Astrocyte (in vitro differentiated cells and primary cell): ENCODE data around the gene KCNAB3.

Experiments used
- EZH2 ChIP-seq: IDR thresholded peaks from 2 replicates; pipeline ENCODE4 v1.6.1; 2012; ENCODE audit warnings: mild to moderate bottlenecking, low read length, inconsistent platforms; ENCODE audit not compliant: insufficient read depth
- TF ChIP-seq, protein P1 (sequence below): IDR thresholded peaks from 2 replicates; pipeline ENCODE4 v1.5.1; 2011; ENCODE audit warnings: low read depth, mild to moderate bottlenecking, inconsistent platforms, low read length, moderate library complexity; ENCODE audit not compliant: insufficient read depth

DNA sequence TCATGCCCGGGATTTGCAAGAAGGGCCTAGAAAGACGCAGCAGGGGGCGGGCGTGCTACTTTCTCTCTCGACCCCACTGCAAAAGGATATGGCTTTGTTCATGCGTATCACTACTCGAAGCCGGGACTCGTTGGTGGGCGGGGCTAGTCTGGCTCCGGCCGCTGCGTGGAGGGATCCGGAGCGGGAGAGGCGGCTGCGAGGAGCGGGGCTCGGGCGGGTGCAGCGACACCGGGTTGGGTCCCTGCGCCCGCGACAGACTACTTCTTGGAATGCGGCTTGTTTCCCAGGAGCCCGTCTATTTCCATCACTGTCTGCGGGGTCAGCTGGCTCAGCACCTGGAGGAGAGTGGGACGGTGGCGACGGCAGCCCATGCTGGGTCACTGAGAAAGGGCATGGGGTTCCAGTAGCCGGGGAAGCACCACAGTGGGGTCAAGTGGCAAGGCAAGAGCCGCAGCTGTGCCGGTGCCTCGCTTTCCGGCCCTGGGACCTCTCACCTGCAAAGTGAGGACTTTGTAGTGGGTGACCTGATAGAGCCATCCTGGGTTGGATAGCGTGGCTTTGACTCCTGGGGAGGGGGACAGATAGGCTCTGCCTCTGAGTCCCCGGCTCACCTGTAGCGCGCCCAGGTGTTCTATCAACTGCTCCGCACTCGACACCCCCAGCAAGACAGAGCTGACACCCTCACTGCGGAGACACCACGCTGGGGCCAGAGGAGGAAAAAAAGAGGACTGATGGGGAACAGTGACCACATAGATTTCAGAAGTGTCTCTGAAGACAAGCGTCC, 6.6 kb downstream of the KCNAB3 start:
- TF ChIP-seq, protein P1, sequence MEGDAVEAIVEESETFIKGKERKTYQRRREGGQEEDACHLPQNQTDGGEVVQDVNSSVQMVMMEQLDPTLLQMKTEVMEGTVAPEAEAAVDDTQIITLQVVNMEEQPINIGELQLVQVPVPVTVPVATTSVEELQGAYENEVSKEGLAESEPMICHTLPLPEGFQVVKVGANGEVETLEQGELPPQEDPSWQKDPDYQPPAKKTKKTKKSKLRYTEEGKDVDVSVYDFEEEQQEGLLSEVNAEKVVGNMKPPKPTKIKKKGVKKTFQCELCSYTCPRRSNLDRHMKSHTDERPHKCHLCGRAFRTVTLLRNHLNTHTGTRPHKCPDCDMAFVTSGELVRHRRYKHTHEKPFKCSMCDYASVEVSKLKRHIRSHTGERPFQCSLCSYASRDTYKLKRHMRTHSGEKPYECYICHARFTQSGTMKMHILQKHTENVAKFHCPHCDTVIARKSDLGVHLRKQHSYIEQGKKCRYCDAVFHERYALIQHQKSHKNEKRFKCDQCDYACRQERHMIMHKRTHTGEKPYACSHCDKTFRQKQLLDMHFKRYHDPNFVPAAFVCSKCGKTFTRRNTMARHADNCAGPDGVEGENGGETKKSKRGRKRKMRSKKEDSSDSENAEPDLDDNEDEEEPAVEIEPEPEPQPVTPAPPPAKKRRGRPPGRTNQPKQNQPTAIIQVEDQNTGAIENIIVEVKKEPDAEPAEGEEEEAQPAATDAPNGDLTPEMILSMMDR: no peak
- no peak for TF ChIP-seq EZH2
